ENCODE results near the gene TMEM250.

Gene TMEM250

DNA sequence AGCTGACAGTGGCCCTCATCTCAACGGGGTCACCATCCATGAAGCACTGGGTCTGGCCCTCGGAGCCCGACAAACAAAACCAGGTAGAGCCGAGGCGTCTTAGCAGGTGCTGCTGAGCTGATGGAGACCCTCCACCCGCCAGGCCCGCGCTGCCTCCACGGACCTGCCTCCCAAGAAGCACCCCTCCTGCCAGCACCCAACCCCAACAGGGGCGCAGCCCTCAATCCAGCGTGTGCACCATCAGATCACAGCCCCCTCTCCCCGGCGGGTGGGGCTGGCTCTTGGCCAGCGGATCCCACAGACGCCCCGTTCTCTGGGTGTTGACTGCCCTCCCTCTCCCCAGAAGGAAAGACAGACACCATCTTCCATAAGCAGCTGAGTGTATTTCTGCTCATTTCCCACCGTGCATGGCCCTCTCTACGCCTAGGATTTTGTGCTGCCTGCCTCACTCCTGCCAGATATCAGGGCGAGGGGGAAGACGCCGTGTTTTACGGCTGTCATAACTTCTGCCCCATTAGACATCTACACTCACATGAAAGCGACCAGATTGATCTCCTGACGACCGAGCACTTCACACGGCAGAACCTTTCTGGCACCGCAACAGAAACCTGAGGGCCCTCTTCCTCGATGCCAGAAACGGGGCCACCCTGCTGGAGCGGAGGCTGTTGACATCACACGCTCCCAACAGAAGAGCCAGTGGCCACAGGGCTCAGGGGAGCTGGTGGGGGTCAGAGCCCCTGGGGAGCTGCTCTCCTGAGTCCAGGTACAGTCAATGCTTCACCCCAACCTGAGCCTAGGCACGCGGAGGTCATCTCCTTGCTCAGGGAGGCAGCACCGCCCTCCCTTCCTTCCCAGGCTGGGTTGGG, 35.9 kb downstream of the TMEM250 start:
- no peak for DNase-seq (ENCODE audit: low spot score)

DNA sequence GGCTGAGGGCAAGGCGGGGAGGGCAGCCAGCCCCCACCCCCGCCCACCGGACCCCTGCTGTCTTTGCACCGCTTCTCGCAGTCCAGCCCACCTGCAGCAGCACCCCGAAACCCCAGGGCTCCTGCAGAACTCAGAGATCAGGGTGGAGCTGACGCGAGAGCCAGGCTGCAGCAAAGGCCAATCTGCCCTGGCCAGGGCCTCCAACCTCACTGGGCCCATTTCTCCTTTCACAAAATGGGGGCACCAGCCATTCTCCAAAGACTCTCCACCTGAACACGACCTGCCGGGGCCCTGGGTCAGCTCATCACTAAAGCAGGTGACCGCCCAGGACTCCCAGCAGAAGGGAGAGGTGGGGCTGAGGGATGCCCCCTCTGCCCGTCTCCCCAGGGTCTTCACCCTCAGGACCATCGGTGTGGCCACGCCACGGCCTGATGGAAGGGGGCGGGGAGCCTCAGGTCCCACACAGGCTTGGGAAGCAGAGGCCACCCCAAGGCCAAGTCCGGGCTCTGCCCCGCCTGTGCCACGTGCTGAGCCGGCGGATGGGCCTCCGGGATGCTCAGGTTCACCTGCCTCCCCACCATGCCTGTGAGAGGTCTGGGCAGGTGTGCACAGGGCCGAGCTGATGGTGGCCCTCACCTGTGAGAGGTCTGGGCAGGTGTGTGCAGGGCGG, 36.7 kb downstream of the TMEM250 start:
- no peak for DNase-seq (ENCODE audit: low spot score)

DNA sequence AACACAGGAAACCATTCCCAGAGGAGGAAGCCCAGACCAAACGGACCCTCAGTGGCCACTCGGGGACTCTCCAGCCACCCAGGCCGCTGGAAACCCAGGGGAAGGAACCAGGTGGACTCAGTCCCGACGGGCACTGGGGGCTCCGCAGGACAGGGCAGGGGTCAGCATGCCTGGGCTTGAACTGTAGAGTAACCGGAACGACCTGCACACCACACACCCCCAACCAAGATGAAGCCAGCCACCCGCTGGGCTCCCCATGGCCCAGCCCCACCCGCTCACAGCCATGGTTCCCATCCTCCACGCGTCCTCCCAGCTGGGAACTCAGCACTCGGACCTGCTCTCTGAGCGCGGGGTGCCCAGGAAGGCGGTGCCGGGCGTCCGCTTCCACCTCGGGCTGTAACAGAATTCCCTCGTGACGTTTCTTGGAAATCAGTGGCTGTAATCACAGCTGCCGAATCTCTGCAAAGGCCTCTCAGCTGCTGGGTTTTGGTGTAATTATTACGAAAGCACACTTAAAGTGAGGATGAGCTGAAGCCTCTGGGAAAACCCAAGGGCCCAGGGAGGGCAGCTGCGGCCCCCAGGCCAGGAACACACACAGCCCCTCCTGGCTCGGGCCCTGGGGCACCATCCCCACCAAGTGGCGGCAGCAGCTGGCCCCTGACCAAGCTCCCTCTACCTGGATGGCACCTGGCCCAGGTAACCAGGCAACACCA, 37.4 kb downstream of the TMEM250 start:
- DNase-seq (ENCODE audit: low spot score), result no peak

DNA sequence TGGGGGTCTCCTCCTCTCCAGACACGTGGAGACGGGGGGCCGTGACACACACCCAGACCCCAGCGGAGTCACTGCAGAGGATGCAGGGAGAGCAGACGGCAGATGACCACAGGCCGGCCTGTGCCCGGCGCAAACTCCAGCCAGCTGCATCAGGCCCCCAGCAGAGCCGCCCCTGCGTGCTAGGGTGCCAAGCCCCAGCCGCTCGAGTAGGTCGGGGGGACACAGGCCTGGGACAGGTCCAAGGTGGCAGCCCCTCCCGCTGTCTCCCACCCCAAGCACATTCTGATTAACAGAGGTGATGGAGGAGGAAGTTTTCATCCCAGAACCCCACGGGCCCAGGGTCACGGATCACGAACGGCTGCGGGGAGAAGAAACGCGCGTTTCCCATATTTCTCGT, 38.0 kb downstream of the TMEM250 start:
- DNase-seq (ENCODE audit: low spot score), result no peak

DNA sequence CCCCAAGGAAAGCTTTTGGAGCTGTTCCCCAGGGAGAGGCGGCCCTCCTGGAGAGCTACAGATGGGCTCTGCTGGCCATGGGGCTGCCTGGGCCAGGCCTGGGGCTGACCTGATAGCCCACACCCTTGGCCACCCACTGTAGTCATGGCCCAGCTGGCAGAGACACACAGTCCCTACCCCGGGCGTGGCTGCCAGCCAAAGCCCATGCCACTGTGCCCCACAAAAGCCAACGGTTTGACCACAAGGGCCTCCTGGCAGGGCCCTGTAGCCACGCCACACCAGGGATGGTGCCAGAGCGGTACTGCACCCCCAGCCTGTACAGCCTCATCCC, 38.8 kb downstream of the TMEM250 start:
- DNase-seq (ENCODE audit: low spot score), result no peak

DNA sequence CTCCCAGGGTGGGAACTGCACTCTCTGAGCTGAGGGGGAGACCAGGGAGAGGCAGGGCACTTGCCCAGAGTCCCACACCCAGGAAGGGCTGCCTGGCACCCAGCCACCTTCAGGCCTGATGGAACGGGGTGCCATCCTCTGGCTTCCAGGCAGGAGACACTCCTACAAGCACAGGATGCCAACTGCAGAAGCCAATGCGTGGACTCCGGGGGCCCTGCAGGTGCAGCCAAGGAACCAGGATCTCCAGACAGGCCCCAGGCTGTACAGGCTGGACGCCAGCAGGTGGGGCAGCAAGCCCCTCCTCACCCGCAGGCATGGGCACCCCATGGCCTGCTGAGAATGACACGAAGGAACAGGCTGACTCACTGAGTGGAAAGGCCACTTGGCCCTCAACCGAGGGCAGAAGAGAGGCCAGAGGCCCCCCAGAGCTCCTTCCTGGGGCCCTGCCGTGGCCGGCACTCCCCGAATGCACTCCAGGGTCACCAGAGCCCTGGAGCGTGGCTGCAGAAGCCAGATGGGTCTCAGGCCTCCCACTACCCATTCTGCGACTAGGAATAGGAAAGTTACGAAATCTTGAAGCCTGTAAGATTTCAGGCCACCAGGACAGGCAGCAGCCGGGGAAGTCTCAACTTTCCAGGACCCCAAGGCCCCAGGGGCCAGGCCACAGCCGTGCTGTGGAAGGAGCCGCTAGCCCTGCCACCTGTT, 39.3 kb downstream of the TMEM250 start:
- no peak for DNase-seq (ENCODE audit: low spot score)

DNA sequence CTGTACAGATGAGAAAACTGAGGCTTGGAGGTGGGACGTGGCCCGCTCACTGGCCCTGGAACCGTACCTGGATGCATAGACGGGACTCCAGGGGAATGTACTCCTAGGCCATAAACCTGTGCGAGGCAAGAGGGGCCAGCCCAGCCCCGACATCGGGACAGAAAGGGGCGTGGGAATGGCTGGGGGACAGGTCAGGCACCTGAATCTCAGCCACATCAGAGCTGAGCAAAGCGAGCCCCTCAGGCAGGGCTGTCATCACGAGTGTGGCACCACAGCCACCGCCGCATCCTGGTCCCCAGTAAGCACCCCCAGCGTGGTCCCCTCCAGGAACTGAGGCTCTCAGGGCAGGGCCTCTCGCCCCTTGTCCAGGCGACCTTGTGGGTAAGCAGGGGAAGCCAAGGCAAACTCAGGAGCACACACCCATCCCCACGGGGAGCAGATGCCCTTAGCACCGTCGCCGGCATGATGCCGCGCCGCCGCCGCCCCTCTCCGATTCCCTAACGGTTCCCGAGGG, 40.1 kb downstream of the TMEM250 start:
- DNase-seq (ENCODE audit: low spot score), result no peak

DNA sequence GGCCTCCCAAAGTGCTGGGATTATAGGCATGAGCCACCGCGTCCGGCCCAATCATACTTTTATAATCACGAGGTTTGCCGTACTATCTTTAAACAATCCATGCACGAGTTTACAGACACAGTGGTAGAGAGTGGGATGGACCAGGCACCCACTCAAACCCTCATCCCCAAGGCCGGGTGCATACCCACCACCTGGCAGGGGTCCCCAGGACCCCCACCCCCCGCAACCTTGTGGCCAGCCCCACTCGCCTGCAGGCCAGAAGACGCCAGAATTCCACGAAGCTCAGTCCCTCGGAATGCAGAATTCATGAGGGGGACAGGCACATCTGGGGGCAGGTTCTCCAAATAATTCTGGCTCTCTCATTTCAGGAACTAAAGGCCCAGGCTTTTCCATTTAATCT, 40.7 kb downstream of the TMEM250 start:
- no peak for DNase-seq (ENCODE audit: low spot score)

DNA sequence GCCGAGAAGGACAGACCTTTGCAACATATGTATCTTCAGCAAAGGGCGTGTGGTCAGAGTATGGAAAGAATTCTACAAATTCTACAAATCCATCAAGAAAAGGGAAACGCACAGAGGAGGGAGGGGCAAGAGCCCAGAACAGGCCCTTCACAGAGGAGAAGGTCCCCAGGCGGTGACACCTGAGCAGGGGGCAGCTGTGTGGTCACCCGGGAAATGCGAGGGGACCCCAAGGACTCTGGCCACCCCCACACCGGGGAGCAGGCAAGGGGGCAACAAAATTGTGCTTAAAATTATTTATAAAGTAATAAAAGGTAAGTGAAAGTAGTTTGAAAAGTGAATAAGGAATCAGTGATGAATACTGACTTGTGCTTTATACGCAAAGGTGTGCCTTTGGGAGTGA, 41.2 kb downstream of the TMEM250 start:
- DNase-seq (ENCODE audit: low spot score), result no peak

DNA sequence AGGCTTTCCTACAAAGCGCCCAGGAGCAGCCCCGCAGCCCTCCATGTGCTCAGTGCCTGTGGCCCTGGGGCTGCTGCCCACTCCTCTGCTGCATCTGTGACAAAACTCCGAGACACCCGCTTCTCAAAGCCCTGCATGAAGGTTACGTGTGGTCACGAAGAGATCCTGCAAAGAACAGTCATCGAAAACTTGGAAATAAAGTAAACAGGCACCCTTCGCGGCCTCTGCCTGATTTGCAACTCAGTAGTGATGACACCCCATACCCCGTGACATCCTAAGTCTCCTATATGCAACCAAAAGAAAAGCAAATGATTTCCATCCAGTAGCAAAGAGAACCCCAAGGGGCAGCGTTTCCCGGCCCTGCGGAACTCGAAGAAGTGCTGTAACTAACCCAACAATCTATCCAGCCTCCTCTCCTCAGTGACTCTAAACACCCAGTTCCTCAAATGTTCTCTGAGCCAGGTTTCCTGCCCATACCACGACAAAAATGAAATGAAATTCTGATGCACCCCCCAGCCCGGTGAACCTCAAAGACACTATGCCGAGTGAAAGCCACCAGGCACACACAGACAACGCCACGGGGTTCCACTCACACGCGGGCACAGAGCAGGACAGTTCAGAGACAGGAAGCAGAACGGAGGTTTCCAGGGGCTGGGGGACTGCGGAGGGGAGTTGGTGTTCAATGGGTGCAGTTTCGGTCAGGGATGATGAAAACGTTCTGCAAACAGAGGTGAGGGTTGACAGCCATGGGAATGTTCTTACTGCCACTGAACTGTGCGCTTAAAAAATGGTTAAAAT, 42.6 kb downstream of the TMEM250 start:
- no peak for DNase-seq (ENCODE audit: low spot score)

DNA sequence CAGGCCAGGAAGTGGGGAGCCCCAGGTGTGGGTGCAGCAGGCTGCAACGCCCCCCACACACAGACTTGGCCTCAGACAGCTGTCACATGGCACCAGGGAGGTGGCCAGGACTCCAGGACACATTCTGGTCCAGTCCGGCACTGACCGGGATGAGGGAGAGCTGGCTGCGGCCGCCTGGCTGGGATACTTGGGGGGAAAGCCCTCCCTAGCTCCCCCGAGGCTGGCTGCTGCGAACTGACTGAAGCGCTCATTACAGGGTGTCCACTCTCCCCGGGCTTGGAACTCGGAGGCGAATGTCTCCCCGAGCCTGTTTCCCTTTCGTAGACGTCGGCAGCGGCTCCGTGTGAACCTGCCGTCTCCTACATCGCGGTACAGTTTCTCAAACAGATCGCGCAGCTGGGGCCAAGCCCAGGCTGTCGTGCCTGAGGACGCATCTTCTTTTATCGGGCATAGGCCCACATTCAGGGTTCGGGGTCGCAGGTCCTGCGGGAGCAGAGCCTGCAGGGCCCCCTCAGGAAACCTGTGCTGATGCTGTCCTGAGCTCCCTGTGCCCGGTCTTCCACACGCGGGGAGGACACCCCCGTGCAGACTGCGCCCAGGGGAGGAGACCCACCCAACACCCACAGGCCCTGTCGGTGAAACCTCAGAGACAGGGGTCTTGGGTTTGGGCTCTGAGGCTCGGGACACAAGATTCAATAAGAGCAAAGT, 43.4 kb downstream of the TMEM250 start:
- no peak for DNase-seq (ENCODE audit: low spot score)

DNA sequence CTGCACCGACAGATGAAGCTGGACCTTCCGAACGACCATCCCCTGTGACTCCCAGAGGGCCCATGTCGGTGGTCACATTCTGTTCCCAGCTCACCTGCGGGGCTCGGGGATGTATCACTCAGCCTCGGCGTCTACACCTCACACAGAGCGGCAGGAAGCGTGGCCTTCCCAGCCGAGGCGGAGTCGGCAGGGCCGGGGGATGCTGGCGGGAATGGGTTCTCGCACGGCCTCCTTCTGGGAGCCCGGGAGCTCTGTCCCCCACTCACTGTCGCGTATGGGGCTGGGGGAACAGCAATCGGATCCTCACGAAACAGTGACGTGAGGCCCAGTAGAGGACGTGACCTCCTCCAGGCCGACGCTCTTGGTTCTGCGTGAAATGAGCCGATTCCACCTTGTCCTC, 44.0 kb downstream of the TMEM250 start:
- DNase-seq (ENCODE audit: low spot score), result no peak
